ENCODE results near the gene NANP. TPM values are rescaled to one million over a fixed set of nuclear protein-coding genes. Genes with fewer than 3 reads are reported as not detected.
"Not testable (repeated sequence)": the region's sequence is repeated elsewhere in the genome, so short reads cannot be mapped to it uniquely, and the experiment has no call there.

Gene NANP
- total and polyA plus RNA-seq, 10 of the 15 experiments (the other 5 are each of a cell fraction or from before 2014, with no cell fraction given): 4.2 to 6.7 (median 4.9) TPM

DNA sequence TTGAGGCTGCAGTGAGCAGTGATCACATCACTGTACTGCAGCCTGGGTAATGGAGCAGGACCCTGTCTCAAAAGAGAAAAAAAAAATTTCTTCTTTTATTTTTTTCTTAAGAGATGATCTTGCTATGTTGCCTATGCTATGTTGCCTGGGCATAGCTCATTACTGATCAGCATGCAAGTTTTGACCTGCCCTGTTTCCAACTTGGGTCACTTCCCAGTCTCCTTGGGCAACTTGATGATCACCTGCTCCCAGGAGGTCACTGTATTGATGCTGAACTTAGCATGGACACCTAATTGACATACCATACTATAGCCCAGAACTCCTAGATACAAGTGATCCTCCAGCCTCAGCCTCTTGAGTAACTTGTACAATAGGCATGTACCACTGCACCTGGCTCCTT lies 30.7 kb upstream of the NANP start (continued):
- TF ChIP-seq, protein P1, sequence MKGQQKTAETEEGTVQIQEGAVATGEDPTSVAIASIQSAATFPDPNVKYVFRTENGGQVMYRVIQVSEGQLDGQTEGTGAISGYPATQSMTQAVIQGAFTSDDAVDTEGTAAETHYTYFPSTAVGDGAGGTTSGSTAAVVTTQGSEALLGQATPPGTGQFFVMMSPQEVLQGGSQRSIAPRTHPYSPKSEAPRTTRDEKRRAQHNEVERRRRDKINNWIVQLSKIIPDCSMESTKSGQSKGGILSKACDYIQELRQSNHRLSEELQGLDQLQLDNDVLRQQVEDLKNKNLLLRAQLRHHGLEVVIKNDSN (IDR thresholded peaks at IDR 0.05; ENCODE audit: borderline replicate concordance, extremely low read length, insufficient read depth, low read depth, low read length): no peak
- TF ChIP-seq RAD51 (IDR thresholded peaks at IDR 0.05): no peak
- TF ChIP-seq ZNF24 (IDR thresholded peaks at IDR 0.05): no peak
- no peak for TF ChIP-seq RUNX3 (IDR thresholded peaks at IDR 0.05; ENCODE audit: low read length)
- TF ChIP-seq, protein P2, sequence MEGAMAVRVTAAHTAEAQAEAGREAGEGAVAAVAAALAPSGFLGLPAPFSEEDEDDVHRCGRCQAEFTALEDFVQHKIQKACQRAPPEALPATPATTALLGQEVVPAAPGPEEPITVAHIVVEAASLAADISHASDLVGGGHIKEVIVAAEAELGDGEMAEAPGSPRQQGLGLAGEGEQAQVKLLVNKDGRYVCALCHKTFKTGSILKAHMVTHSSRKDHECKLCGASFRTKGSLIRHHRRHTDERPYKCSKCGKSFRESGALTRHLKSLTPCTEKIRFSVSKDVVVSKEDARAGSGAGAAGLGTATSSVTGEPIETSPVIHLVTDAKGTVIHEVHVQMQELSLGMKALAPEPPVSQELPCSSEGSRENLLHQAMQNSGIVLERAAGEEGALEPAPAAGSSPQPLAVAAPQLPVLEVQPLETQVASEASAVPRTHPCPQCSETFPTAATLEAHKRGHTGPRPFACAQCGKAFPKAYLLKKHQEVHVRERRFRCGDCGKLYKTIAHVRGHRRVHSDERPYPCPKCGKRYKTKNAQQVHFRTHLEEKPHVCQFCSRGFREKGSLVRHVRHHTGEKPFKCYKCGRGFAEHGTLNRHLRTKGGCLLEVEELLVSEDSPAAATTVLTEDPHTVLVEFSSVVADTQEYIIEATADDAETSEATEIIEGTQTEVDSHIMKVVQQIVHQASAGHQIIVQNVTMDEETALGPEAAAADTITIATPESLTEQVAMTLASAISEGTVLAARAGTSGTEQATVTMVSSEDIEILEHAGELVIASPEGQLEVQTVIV (IDR thresholded peaks at IDR 0.05; ENCODE audit: borderline replicate concordance, partially characterized antibody): no peak
- TF ChIP-seq KDM1A (IDR thresholded peaks at IDR 0.05; ENCODE audit: borderline replicate concordance): no peak
- TF ChIP-seq LARP7 (IDR thresholded peaks at IDR 0.05): no peak
- TF ChIP-seq RAD21 (IDR thresholded peaks at IDR 0.05; ENCODE audit: insufficient read depth, low read depth, low read length): no peak

DNA sequence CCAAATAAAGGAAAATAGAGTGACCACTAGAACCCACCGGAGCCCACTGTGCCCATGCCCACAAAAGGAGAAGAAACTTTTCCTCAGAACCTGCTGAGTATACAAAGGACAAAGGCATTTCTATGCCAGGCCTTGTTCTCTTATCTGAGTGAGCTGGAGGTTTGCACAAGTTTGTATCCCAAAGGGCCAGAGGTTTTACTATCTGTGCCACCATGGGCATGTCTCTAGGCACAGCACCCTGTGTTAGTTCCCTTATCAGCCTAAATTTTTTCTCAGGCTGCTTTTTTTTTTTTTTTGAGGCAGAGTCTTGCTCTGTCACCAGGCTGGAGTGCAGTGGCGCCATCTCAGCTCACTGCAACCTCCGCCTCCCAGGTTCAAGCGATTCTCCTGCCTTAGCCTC lies 29.1 kb upstream of the NANP start:
- H2AFZ ChIP-seq (ENCODE audit: control insufficient read depth, low read depth, low read length); H3K36me3 ChIP-seq (ENCODE audit: control insufficient read depth in 2 of 2, insufficient read depth in 2 of 2, low read length in 1 of 2); RAD21 ChIA-PET (ENCODE audit: unreplicated experiment); H3K27ac ChIP-seq (ENCODE audit: control insufficient read depth, insufficient read depth); BruUV-seq (replicated peaks); H4K20me1 ChIP-seq (ENCODE audit: control insufficient read depth, insufficient read depth); DNase-seq (ENCODE audit: low read depth, low spot score); SMC1A ChIA-PET (ENCODE audit: uncharacterized antibody, unreplicated experiment); in situ Hi-C loops (cut with MboI); H3K9ac ChIP-seq (ENCODE audit: control insufficient read depth, insufficient read depth, low read length); POLR2A ChIA-PET; H3K79me2 ChIP-seq (ENCODE audit: control insufficient read depth, insufficient read depth, low read length); H3K27me3 ChIP-seq (replicated peaks in 1 of 2; ENCODE audit: control insufficient read depth in 2 of 2, insufficient read depth in 2 of 2, low read length in 1 of 2); H3K4me2 ChIP-seq (ENCODE audit: control insufficient read depth, insufficient read depth); ATAC-seq; intact Hi-C loops (cut with micrococcal nuclease; ENCODE audit: unreplicated experiment); H3K9me3 ChIP-seq (replicated peaks; ENCODE audit: control insufficient read depth, insufficient read depth, low read length); H3K4me1 ChIP-seq (ENCODE audit: control insufficient read depth, insufficient read depth, low read length); FAIRE-seq; H3K4me3 ChIP-seq; CTCF ChIA-PET: not testable (repeated sequence)
- WGBS (ENCODE audit: insufficient coverage, insufficient replicate concordance, low lambda C conversion rate, missing lambda C conversion rate): 91% methylated on average over 4 of the region's 4 CpGs

Measured in GM12878 (cell line).